ENCODE measurements around the gene ADGRD1.

ADGRD1 gene

GRCh38 chr12:131053567-131053966 lies 99.9 kb downstream of the ADGRD1 start:
- TF ChIP-seq CTCF (IDR thresholded peaks at IDR 0.05; ENCODE audit: insufficient read depth, low read length, missing control alignments) = no peak
- no peak for DNase-seq (ENCODE audit: low read depth, low spot score)
- POLR2A ChIA-PET = no interaction called here
- H3K4me3 ChIP-seq (ENCODE audit: low read depth, low read length) = no peak overlapping the region
- CTCF ChIA-PET = no interaction called here

GRCh38 chr12:131054345-131055092 lies 100.8 kb downstream of the ADGRD1 start:
- CTCF ChIA-PET = no interaction called here
- no peak for DNase-seq (ENCODE audit: low read depth, low spot score)
- POLR2A ChIA-PET = no interaction called here
- TF ChIP-seq CTCF (IDR thresholded peaks at IDR 0.05; ENCODE audit: insufficient read depth, low read length, missing control alignments) = no peak
- H3K4me3 ChIP-seq (ENCODE audit: low read depth, low read length) = no peak overlapping the region

- no peak for TF ChIP-seq CTCF (IDR thresholded peaks at IDR 0.05; ENCODE audit: insufficient read depth, low read length, missing control alignments)
- CTCF ChIA-PET = no interaction called here
- H3K4me3 ChIP-seq (ENCODE audit: low read depth, low read length) = no peak overlapping the region
- DNase-seq (ENCODE audit: low read depth, low spot score) = no peak
- POLR2A ChIA-PET = no interaction called here
Observed at GRCh38 chr12:131055093-131055465, 101.4 kb downstream of the ADGRD1 start.

- no peak for DNase-seq (ENCODE audit: low read depth, low spot score)
- no peak for TF ChIP-seq CTCF (IDR thresholded peaks at IDR 0.05; ENCODE audit: insufficient read depth, low read length, missing control alignments)
- POLR2A ChIA-PET = no interaction called here
- H3K4me3 ChIP-seq (ENCODE audit: low read depth, low read length) = no peak overlapping the region
- CTCF ChIA-PET = no interaction called here
Observed at GRCh38 chr12:131055596-131056233, 102.0 kb downstream of the ADGRD1 start.

- no peak for TF ChIP-seq CTCF (IDR thresholded peaks at IDR 0.05; ENCODE audit: insufficient read depth, low read length, missing control alignments)
- DNase-seq (ENCODE audit: low read depth, low spot score) = no peak
- ChIA-PET CTCF (no interaction called here), POLR2A (no interaction called here)
- H3K4me3 ChIP-seq (ENCODE audit: low read depth, low read length) = no peak overlapping the region
Observed at GRCh38 chr12:131056626-131057025, 102.9 kb downstream of the ADGRD1 start.

GRCh38 chr12:131057211-131057721 lies 103.6 kb downstream of the ADGRD1 start:
- no peak overlapping the region for H3K4me3 ChIP-seq (ENCODE audit: low read depth, low read length)
- no peak for TF ChIP-seq CTCF (IDR thresholded peaks at IDR 0.05; ENCODE audit: insufficient read depth, low read length, missing control alignments)
- no peak for DNase-seq (ENCODE audit: low read depth, low spot score)
- CTCF ChIA-PET = no interaction called here
- POLR2A ChIA-PET = no interaction called here

Data from AG04449 (cell line).